ENCODE measurements around the gene GSC2.

The GSC2 gene

GRCh38 chr22:19132153-19132552 lies 17.9 kb downstream of the GSC2 start:
- DNase-seq = no peak

DNA sequence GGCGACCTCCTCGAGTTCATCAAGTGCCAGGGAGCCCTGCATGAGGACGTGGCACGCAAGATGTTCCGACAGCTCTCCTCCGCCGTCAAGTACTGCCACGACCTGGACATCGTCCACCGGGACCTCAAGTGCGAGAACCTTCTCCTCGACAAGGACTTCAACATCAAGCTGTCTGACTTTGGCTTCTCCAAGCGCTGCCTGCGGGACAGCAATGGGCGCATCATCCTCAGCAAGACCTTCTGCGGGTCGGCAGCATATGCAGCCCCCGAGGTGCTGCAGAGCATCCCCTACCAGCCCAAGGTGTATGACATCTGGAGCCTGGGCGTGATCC lies 18.4 kb downstream of the GSC2 start:
- DNase-seq = no peak

DNA sequence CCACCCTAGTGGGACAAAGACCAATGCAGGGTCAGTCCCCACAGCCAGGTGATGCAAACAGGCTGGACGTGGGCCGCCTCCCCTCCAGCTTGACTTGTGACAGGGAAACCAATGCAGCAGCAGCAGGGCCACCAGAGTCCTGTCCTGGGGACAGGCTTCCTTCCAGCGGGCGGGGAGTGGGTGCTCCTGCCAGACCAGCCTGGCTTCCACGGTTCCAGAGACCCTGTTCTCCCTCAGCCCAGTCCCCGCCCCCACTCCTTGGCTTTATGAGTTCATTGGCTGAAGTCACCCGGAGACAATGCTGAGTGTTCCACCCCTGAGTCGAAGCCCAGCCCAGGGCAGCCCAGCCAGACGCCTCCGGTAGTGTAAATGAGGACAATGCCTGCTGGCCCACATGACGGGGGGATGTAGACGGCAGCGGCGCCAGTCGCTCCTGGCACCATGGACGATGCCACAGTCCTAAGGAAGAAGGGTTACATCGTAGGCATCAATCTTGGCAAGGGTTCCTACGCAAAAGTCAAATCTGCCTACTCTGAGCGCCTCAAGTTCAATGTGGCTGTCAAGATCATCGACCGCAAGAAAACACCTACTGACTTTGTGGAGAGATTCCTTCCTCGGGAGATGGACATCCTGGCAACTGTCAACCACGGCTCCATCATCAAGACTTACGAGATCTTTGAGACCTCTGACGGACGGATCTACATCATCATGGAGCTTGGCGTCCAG lies 19.0 kb downstream of the GSC2 start, which contains the start of gene TSSK2:
Gene TSSK2 (plus strand): TSS at position 350 of the 726 bp plus-strand sequence. CDS start 92 bp downstream, at position 442.
- DNase-seq = no peak

GRCh38 chr22:19129871-19130270 lies 20.2 kb downstream of the GSC2 start:
- no peak for DNase-seq

GRCh38 chr22:19128946-19129727 lies 21.0 kb downstream of the GSC2 start:
- DNase-seq = no peak

GRCh38 chr22:19128009-19128401 lies 22.1 kb downstream of the GSC2 start:
- no peak for DNase-seq

DNA sequence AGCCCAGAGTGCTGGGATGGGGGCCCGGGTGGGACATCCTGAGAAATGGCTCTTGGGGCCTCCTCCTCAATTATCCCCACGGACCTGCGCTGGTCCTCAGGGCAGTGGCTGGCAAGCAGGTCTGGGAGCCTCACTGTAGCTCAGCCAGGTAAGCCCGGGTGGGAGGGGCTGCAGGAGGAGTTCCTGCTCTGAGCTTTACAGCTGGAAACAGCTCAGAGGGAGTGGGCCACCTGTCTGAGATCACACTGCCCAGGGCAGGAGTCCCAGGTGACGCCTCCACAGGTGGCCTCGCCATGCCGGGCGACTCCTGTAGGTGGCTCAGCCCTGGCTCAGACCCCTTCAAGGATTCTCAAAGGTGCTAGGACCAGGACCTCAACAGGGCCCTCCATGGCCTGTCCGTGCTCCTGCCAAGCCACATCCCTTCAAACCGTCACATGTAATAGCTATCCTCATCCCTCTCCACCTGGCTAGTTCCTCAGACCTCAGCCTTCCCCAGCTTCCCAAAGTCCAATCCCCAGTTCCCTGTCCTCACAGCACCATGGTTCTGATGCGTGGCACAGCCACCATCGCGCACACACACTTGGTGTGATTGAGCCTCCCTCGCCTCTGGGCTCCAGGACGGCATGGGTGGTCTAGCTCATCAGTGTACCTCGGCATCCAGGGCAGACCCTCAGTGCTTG lies 22.6 kb downstream of the GSC2 start:
- DNase-seq = no peak

DNA sequence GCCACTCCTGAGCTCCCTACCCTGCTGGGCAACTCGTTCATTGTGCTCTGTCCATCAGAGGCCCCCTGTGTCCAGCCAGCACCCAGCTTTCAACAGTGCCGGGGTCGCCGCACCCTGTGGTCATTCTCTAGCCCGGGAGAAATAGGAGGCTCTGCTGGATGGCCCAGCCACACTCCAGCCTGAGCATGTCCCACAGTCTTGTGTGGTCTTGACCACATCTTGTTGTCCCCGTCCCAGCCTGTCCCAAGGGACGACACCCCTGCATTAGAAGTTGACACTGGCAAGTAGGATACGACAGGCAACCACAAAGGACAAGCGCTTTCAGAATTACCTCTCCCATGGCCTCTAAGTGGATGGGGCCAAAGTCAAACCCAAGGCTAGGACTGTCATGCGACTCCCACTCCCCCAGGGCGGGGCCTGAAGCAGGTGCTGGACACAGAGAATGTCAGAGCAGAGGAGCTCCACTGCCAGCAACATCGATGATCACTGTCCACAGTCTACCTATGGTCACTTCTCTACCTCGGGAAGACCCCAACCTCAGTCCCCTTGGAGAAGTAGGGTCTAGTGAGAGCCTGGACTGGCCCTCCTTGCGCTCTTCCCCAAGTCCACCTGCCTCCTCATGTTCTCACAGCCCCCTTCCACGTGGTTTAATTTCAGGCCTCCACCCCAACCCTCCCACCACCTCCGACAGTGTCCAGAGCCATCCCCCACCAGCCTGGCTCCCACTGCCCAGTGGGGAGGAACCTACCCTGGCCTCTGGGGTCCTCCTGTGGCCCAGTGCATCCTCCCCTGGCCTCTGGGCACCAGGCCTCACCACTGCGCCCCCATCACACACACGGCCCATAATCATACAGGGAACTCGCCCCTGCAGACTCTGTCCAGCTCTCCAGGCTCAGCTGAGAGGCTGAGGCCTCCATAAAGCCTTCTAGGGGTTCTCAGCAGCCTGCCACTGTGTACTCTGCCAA lies 23.5 kb downstream of the GSC2 start:
- no peak for DNase-seq

GRCh38 chr22:19125474-19126308 lies 24.4 kb downstream of the GSC2 start:
- DNase-seq = no peak

GRCh38 chr22:19125011-19125410 lies 25.1 kb downstream of the GSC2 start:
- no peak for DNase-seq

GRCh38 chr22:19124377-19124776 lies 25.7 kb downstream of the GSC2 start:
- DNase-seq = no peak

- DNase-seq = no peak
Measured at GRCh38 chr22:19123936-19124335, 26.2 kb downstream of the GSC2 start.

GRCh38 chr22:19122752-19123492 lies 27.2 kb downstream of the GSC2 start:
- DNase-seq = no peak

- DNase-seq = peak; percentile 89 to 94
Measured at GRCh38 chr22:19122143-19122751, 27.8 kb downstream of the GSC2 start, which contains the start of gene DGCR2. TSS of gene DGCR2 (minus strand) at chr22:19122412. CDS start at chr22:19122206, 206 bp downstream.

DNA sequence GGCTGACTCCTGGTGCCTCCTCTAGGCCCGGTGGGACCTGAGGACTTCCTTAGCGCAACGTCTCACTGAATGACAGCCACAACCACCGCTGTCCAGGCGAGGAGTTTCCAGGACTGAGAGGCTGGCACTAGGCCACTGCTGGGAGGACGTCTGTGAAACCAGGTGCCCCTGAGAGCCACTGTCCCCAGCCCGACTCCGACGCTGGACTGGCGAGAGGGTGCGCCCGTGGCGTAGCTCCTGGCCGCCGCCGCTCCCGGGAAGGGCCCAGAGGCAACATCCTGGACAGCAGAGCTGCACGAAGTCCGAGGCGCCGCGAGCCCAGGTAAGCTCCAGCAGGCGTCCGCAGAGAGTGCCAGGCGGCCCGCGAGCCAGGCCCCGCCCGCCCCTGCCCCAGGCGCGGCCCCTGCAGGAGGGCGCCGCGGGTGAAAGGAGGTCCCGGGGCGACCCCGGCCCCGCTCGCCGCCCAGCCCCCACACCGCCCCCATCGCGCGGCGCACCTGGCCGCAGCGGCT lies 28.4 kb downstream of the GSC2 start:
- peak in 1 of 2 donors; percentile 56 for DNase-seq

GRCh38 chr22:19120829-19121630 lies 29.1 kb downstream of the GSC2 start:
- peak in 1 of 2 donors; percentile 11 for DNase-seq

DNA sequence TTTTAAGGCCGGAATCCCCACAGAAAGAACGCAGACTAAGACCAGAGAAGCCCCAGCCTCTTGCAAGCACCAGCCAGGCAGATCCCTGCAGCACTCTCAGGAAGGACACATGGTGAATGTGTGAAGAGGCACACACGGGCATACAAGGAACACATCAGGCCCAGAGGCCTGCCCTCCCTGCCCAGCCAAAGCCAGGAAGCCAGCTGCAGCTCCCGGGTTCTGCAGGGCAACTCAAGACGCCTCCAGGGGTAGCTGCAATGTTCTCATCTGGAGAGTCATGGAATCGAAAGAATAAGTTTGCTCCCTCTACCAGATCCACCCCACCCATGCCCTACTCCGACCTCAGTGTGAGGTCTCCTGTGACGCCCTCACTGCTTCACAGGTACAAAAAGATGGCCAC lies 30.1 kb downstream of the GSC2 start:
- DNase-seq = no peak

DNA sequence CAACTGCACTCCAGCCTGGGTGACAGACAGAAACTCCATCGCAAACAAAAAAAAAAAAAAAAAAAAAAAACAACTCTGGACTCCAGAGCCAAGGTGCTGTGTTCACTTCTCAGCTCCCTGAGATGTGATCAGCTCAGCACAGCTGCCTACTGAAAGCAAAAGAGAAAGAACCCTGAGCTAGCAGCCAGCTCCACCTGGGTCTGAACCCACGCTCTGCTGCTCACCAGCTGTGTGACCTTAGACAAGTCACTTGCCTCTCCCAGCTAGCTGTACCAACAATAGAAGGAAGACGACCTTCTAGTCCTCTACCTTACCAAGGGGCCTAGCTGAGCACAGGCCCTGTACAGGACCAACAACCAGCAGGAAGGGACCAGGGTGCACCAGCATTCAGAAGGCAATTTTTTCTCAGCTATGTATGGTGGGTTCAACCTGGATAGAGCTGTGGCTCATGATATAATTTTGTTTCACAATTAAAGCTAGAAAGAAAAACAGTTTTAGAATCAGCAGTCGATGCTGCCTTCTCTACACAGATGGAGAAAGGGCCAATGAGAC lies 31.7 kb downstream of the GSC2 start:
- DNase-seq = no peak

DNA sequence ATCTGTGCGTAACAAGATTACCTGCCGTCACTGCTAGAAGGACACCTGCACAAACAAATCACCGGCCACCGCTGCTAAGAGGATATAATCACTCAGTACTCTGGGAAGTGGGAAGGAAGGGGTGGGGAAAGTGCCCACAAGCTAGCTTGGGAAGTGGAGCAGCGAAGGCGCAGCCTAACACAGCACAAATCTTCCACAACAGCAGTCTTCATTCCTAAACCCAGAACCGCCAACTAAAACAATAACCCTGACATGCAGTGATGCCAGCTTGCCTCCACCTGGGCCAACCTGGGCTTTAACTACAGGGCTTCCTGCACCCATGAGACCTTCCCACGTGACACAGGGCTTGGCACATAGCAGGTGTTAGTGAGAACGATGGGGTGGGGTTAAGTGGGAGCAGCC lies 33.0 kb downstream of the GSC2 start:
- no peak for DNase-seq

All from bone marrow (tissue), 2 donors.